HUES6 (cell line): Measurements from ENCODE around the gene ATP2B1.

ENCODE experiments used
- H3K27ac ChIP-seq: 2 replicates; pipeline ENCODE4 v1.7.0; 2013; ENCODE audit warnings: low read depth, mild to moderate bottlenecking, low read length, inconsistent platforms
- H3K27me3 ChIP-seq: 2 replicates; pipeline ENCODE4 v1.6.1; 2013; ENCODE audit warnings: low read length; ENCODE audit not compliant: control insufficient read depth, insufficient read depth
- H3K36me3 ChIP-seq: 2 replicates; pipeline ENCODE4 v1.6.1; 2013; ENCODE audit warnings: low read length; ENCODE audit not compliant: control insufficient read depth, insufficient read depth
- H3K4me1 ChIP-seq: 2 replicates; pipeline ENCODE4 v1.6.1; 2013; ENCODE audit warnings: low read length; ENCODE audit not compliant: control insufficient read depth, insufficient read depth
- H3K4me3 ChIP-seq: 2 replicates; pipeline ENCODE4 v1.5.1; 2013; ENCODE audit warnings: low read depth, low read length
- H3K9ac ChIP-seq: one replicate; pipeline ENCODE4 v1.6.1; 2013; ENCODE audit warnings: mild to moderate bottlenecking, low read length
- H3K9me3 ChIP-seq: 2 replicates; pipeline ENCODE4 v1.6.1; 2013; ENCODE audit warnings: low read depth, low read length; ENCODE audit not compliant: control insufficient read depth, insufficient read depth

Gene ATP2B1

DNA sequence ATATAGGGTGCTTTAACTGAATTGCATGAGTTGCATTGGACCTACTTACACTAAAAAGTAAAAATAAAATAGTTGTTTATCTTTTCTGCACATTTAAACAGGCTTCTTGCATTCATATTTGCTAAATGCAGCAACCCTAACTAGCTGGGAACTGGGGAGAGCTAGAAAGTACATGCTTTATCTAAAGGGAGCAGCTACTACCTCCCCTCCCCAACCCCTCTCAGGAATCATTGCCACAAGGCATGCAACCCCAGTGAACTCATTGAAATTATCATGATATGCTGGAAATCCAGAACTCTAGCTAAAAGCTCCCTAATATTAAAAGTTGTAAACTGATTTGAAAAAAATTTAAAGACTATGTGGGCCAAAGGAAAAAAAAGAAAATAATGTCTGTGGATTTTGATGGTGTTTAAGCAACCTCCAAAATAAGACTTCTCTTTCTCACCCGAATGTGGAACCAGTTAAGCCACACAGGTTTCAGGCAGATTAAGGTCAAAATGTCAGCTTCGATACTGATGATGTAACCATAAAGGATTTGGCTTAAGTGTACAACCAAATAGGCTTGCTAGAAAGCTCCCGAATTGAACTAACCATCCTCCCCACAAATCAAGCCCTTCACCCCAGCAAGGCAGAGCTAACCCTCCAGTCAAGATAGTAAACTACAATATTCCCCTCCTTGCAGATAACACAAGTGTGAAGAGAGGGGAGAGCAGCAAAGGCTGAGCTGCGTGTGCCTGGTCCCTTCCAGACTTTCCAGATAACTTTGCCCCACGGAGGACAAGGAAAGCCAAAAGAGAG is 169.0 kb downstream of the ATP2B1 start:
- no peak overlapping the region for H3K4me3 ChIP-seq
- H3K36me3 ChIP-seq = no peaks in the 10 kb centered on the region
- no peak overlapping the region for H3K27ac ChIP-seq

DNA sequence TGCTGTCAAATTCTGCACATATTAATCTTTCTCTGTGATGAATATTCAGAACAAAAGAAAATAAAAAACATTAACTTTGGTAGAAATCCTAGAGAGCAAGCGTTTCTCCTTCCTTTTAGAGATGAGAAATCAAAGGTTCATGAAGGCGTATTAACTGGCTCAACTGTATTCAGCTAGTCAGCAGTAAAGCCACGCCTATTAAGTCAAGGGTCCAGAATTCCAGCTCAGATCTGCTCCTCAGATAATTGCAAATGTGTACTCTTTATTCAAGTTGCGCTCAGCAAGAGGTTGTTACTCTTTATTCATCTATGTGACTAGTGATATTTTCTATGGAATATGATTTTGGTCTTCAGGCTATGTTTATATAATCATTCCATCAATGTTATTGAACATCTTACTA is 169.7 kb downstream of the ATP2B1 start:
- Histone ChIP-seq H3K4me3 (no peak overlapping the region), H3K27me3 (no peaks in the 10 kb centered on the region), H3K36me3 (no peaks in the 10 kb centered on the region), H3K9ac (no peak overlapping the region), H3K9me3 (no peaks in the 10 kb centered on the region), H3K27ac (no peak overlapping the region), H3K4me1 (no peaks in the 10 kb centered on the region; the same call in 1 of the 2 replicates)

More for the DNA sequence above, 169.0 kb downstream of the ATP2B1 start:
- H3K9me3 ChIP-seq = no peaks in the 10 kb centered on the region
- H3K4me1 ChIP-seq = no peaks in the 10 kb centered on the region; the same call in 1 of the 2 replicates
- H3K9ac ChIP-seq = no peak overlapping the region
- no peaks in the 10 kb centered on the region for H3K27me3 ChIP-seq
